HG02623 (cell line): ENCODE measurements around the gene SLC34A3.
"Not testable (repeated sequence)": the region's sequence is repeated elsewhere in the genome, so short reads cannot be mapped to it uniquely, and the experiment has no call there.

Source experiments
- ATAC-seq: cut with Tn5 transposase; IDR thresholded peaks from one replicate; pipeline ENCODE4 v1.9.1; 2021; ENCODE audit warnings: moderate library complexity; ENCODE audit not compliant: unreplicated experiment

The SLC34A3 gene

GRCh38 chr9:137228968-137229896 lies 1.5 kb upstream of the SLC34A3 start:
- ATAC-seq: no peak

GRCh38 chr9:137229903-137230704 lies 597 bp upstream of the SLC34A3 start:
- no peak for ATAC-seq

GRCh38 chr9:137231372-137232039 lies 805 bp downstream of the SLC34A3 start:
- no peak for ATAC-seq

- no peak for ATAC-seq
Observed at GRCh38 chr9:137232101-137232500, 1.4 kb downstream of the SLC34A3 start.

- no peak for ATAC-seq
Observed at GRCh38 chr9:137232510-137232909, 1.8 kb downstream of the SLC34A3 start.

GRCh38 chr9:137233143-137233980 lies 2.7 kb downstream of the SLC34A3 start:
- no peak for ATAC-seq

GRCh38 chr9:137234055-137234697 lies 3.5 kb downstream of the SLC34A3 start:
- no peak for ATAC-seq

GRCh38 chr9:137234758-137235423 lies 4.2 kb downstream of the SLC34A3 start:
- no peak for ATAC-seq

- no peak for ATAC-seq
Observed at GRCh38 chr9:137235424-137236237, 4.9 kb downstream of the SLC34A3 start.

GRCh38 chr9:137236238-137236935 lies 5.7 kb downstream of the SLC34A3 start:
- ATAC-seq: no peak

- no peak for ATAC-seq
Observed at GRCh38 chr9:137236936-137237421, 6.3 kb downstream of the SLC34A3 start.

- no peak for ATAC-seq
Observed at GRCh38 chr9:137237759-137238726, 7.3 kb downstream of the SLC34A3 start.

- not testable (repeated sequence) for ATAC-seq
Observed at GRCh38 chr9:137239541-137240200, 9.0 kb downstream of the SLC34A3 start.

- peak; percentile 16 for ATAC-seq
Observed at GRCh38 chr9:137240318-137240840, 9.7 kb downstream of the SLC34A3 start.

- peak; percentile 72 for ATAC-seq
Observed at GRCh38 chr9:137240841-137241489, 10.3 kb downstream of the SLC34A3 start, which contains the start of gene TUBB4B. Gene TUBB4B (plus strand): TSS chr9:137241287. CDS start chr9:137241361, 74 bp downstream.
